B cell (primary cell): Measurements from ENCODE around the gene SRC. TPM values are rescaled to one million over a fixed set of nuclear protein-coding genes. Genes with fewer than 3 reads are reported as not detected.

Experiments
- ATAC-seq: fragments of 200-7000 bp; cut with Tn5 transposase; one replicate; pipeline ENCODE4 v1.10.0; 2021; ENCODE audit warnings: low read depth, mild to moderate bottlenecking, moderate number of reproducible peaks, moderate library complexity
- CTCF ChIA-PET: fragments of 350-600 bp; sonication (Branson Sonifier 250); formaldehyde crosslinking; loops from one replicate; lab custom pipeline; 2021; ENCODE audit warnings: antibody characterized with exemption, inconsistent platforms; lab: Charles Lee
- POLR2A ChIA-PET: fragments of 350-600 bp; sonication (Branson Sonifier 250); formaldehyde crosslinking; loops from one replicate; lab custom pipeline; 2021; ENCODE audit warnings: antibody characterized with exemption; lab: Charles Lee
- DNase-seq: peaks from one replicate; pipeline ENCODE4 v3.0.0; 2013
- H2AFZ ChIP-seq: 2 replicates; pipeline ENCODE4 v1.6.1; 2012; ENCODE audit warnings: mild to moderate bottlenecking, low read depth, low read length; ENCODE audit not compliant: insufficient read depth, poor library complexity, severe bottlenecking
- H3K27ac ChIP-seq, 2 donors: 1 replicate in 1 of 2; 2 replicates in 1 of 2; pipeline ENCODE4 v1.5.1; 2012 to 2013; ENCODE audit warnings: low read length in 2 of 2, mild to moderate bottlenecking in 2 of 2, moderate library complexity in 1 of 2
- H3K27me3 ChIP-seq, 4 experiments: fragments of 200-600 bp in 1 of 4; sonication (generic) in 1 of 4; replicated peaks in 1 of 4; 1 replicate in 2 of 4; 2 replicates in 2 of 4; pipeline versions ENCODE4 v1.6.1 to v1.7.0; 2013 to 2016; ENCODE audit warnings: low read length in 3 of 4, mild to moderate bottlenecking in 2 of 4, mixed read lengths in 1 of 4, moderate library complexity in 1 of 4; ENCODE audit not compliant: insufficient read depth in 4 of 4, control insufficient read depth in 3 of 4; ENCODE audit errors: control extremely low read depth in 1 of 4
- H3K36me3 ChIP-seq, 2 experiments: replicated peaks in 1 of 2; 1 replicate in 1 of 2; 2 replicates in 1 of 2; pipeline versions ENCODE4 v1.6.1 to v1.7.1; 2013; ENCODE audit warnings: low read length in 1 of 2; ENCODE audit not compliant: insufficient read depth in 2 of 2, control insufficient read depth in 1 of 2; ENCODE audit errors: control extremely low read depth in 1 of 2, extremely low read depth in 1 of 2
- H3K4me1 ChIP-seq, 2 donors: fragments of 200-600 bp in 1 of 2; sonication (generic) in 1 of 2; 1 replicate in 1 of 2; 2 replicates in 1 of 2; pipeline versions ENCODE4 v1.5.1 to v1.6.1; 2013 to 2017; ENCODE audit warnings: low read length in 2 of 2; ENCODE audit not compliant: control insufficient read depth in 2 of 2, insufficient read depth in 2 of 2
- H3K4me2 ChIP-seq: replicated peaks from 2 replicates; pipeline ENCODE3; 2012; ENCODE audit warnings: mild to moderate bottlenecking, low read depth, low read length; ENCODE audit not compliant: poor library complexity, severe bottlenecking
- H3K4me3 ChIP-seq, 5 experiments: fragments of 200-600 bp in 1 of 5; sonication (generic) in 1 of 5; 1 replicate in 3 of 5; 2 replicates in 2 of 5; pipeline versions ENCODE4 v1.5.1 to v1.7.0; 2011 to 2016; ENCODE audit warnings: low read length in 4 of 5, mild to moderate bottlenecking in 4 of 5, low read depth in 2 of 5, control low read depth in 1 of 5, moderate library complexity in 1 of 5; ENCODE audit not compliant: insufficient read depth in 1 of 5; ENCODE audit errors: control extremely low read depth in 1 of 5, extremely low read depth in 1 of 5
- H3K79me2 ChIP-seq: fragments of 200-600 bp; sonication (generic); one replicate; pipeline ENCODE4 v1.6.0; 2016; ENCODE audit warnings: low read length; ENCODE audit not compliant: control insufficient read depth, insufficient read depth
- H3K9ac ChIP-seq: fragments of 200-600 bp; sonication (generic); 2 replicates; pipeline ENCODE4 v1.6.1; 2017; ENCODE audit warnings: mild to moderate bottlenecking, low read length, moderate library complexity
- H3K9me3 ChIP-seq, 3 donors: one replicate each; pipeline versions ENCODE4 v1.6.1 to v1.7.1; 2013; ENCODE audit warnings: low read length in 2 of 3; ENCODE audit not compliant: control insufficient read depth in 2 of 3, insufficient read depth in 1 of 3; ENCODE audit errors: control extremely low read depth in 1 of 3
- H4K20me1 ChIP-seq: 2 replicates; pipeline ENCODE4 v1.6.0; 2012; ENCODE audit warnings: mild to moderate bottlenecking, low read length; ENCODE audit not compliant: insufficient read depth, control insufficient read depth, poor library complexity, severe bottlenecking
- H3K27ac Mint-ChIP-seq: one replicate; pipeline ENCODE4 v1.8.0; 2021; ENCODE audit warnings: mixed read lengths
- H3K27me3 Mint-ChIP-seq: one replicate; pipeline ENCODE4 v1.8.0; 2021; ENCODE audit warnings: mixed read lengths
- H3K4me1 Mint-ChIP-seq: one replicate; pipeline ENCODE4 v1.8.0; 2021; ENCODE audit warnings: mixed read lengths
- H3K4me3 Mint-ChIP-seq: one replicate; pipeline ENCODE4 v1.8.0; 2021; ENCODE audit warnings: mixed read lengths
- H3K9me3 Mint-ChIP-seq: one replicate; pipeline ENCODE4 v1.8.0; 2022; ENCODE audit warnings: mixed read lengths; ENCODE audit not compliant: insufficient read depth
- EZH2 ChIP-seq: IDR thresholded peaks from 2 replicates; pipeline ENCODE4 v1.6.1; 2012; ENCODE audit warnings: borderline replicate concordance, low read depth, mild to moderate bottlenecking, moderate library complexity, low read length; ENCODE audit not compliant: insufficient read depth, poor library complexity, severe bottlenecking
- WGBS: methylation state at CpG from one replicate; pipeline ENCODE4 v1.1.5; 2013; ENCODE audit warnings: missing lambda C conversion rate; ENCODE audit not compliant: insufficient coverage; 5-methylcytosine and 5-hydroxymethylcytosine counted together
- intact Hi-C: fragments of 100-400 bp; cut with micrococcal nuclease; formaldehyde crosslinking; loops from one replicate; pipeline ENCODE4 v1.10.0; 2022
- polyA plus RNA-seq: library from polyadenylated mRNA; depleted of rRNA; stranded (reverse); fragments of >200 nt; gene quantifications from 2 replicates; pipeline ENCODE4 v1.2.3, GENCODE V29; 2012
- total RNA-seq, 2 donors: library from RNA; stranded (reverse); fragments of 120-200 nt in 1 of 2; gene quantifications; 1 replicate in 1 of 2; 2 replicates in 1 of 2; pipeline versions ENCODE4 v1.2.3 to v1.2.4, GENCODE V29; 2013 to 2022
- TF ChIP-seq, protein P1 (sequence below): fragments of 200-600 bp; IDR thresholded peaks from one replicate; pipeline ENCODE4 v1.8.0; 2022; ENCODE audit warnings: antibody characterized with exemption, mild to moderate bottlenecking

Gene SRC
- total and polyA plus RNA-seq, 2 donors (not counting 1 experiment from before 2014, with no cell fraction given) = 6.5 to 16.8 TPM

DNA sequence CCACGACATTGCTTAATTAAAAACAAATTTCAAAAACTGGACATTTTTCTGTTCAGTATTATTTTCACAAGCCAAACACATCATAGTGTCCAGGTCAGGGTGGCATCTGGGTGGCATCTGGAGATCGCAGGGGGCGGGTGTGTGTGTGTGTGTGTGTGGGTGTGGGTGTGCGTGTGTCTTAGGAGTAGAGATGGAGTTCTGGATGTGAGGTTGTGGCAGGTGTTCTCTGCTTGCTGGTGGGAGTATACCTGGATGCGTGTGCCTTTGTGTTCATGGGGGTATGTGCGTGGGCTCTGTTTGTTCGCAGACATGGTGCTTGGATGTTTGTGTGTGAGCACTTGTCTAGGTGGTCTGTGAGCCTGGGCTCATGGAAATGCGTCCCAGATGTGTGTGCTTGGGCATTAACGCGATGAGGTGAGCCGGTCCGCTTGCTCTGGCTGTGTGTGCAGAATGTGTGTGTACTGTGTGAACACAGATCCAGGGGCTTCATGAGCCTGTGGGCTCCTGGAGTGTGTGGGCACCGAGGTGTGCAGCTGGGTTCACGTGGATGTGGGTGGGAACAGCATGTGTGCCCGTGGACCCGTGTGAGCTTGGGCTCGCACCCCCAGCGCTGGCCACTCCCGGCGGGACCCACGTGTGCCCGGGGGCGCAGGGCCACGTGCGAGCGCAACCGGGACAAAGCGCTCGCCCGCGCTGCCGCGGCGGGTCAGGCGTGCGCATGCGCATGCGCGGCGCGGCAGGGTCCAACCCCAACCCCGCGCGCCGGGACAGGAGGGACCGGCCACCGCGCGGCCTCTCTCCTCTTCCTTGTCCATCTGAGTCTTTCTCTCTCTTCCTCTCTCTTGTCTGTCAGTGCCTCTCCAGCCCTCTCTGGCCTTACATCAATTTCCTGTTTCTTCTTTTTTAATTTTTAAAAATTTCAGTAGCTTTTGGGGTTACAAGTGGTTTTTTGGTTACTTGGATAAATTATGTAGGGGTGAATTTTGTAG lies 60.4 kb downstream of the SRC start:
- Histone ChIP-seq H3K79me2 (no peaks in the 10 kb centered on the region), H3K27ac (no peak overlapping the region), H4K20me1 (no peaks in the 10 kb centered on the region), H3K4me3 (peak overlapping the region in 4 of 5 experiments; percentile 17 to 68 (median 47)), H3K9ac (peak overlapping the region; percentile 65), H3K36me3 (no peaks in the 10 kb centered on the region), H2AFZ (peak overlapping the region; percentile 73), H3K27me3 (peaks cover 0 to 13% (median 2%) of the 10 kb centered on the region in 4 experiments), H3K4me1 (peaks cover 16 to 30% of the 10 kb centered on the region in 2 donors), H3K9me3 (no peaks in the 10 kb centered on the region), H3K4me2 (peak overlapping the region; percentile 87)
- no peaks in the 10 kb centered on the region for H3K9me3 Mint-ChIP-seq
- H3K27ac Mint-ChIP-seq = no peak overlapping the region
- peaks cover 16% of the 10 kb centered on the region for H3K27me3 Mint-ChIP-seq
- ChIA-PET POLR2A (no interaction called here), CTCF (interaction anchor here (1.7 kb wide), 1 partner anchor 129 kb away, joined by 4 read pairs; no protein-coding TSS in a partner anchor)
- WGBS = 16% methylated on average over 48 of the region's 49 CpGs
- TF ChIP-seq EZH2 = no peak
- TF ChIP-seq, protein P1, sequence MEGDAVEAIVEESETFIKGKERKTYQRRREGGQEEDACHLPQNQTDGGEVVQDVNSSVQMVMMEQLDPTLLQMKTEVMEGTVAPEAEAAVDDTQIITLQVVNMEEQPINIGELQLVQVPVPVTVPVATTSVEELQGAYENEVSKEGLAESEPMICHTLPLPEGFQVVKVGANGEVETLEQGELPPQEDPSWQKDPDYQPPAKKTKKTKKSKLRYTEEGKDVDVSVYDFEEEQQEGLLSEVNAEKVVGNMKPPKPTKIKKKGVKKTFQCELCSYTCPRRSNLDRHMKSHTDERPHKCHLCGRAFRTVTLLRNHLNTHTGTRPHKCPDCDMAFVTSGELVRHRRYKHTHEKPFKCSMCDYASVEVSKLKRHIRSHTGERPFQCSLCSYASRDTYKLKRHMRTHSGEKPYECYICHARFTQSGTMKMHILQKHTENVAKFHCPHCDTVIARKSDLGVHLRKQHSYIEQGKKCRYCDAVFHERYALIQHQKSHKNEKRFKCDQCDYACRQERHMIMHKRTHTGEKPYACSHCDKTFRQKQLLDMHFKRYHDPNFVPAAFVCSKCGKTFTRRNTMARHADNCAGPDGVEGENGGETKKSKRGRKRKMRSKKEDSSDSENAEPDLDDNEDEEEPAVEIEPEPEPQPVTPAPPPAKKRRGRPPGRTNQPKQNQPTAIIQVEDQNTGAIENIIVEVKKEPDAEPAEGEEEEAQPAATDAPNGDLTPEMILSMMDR = no peak
- peaks cover 28% of the 10 kb centered on the region for H3K4me1 Mint-ChIP-seq
- peak overlapping the region; percentile 74 for H3K4me3 Mint-ChIP-seq
- DNase-seq (peak; percentile 63), ATAC-seq (peak; percentile 37)
- intact Hi-C loops = loop anchor here (5.0 kb wide), 1 partner anchor 454 kb away; the partner anchor contains the start of gene SAMHD1
